Stomach smooth muscle (tissue), 2 donors: Measurements from ENCODE around the gene CC2D2A.

Experiments
- H3K27ac ChIP-seq: one replicate; pipeline ENCODE4 v1.7.0; 2013; ENCODE audit warnings: mild to moderate bottlenecking, low read length, inconsistent platforms
- H3K27me3 ChIP-seq, 2 donors: one replicate each; pipeline ENCODE4 v1.7.0; 2013; ENCODE audit warnings: low read length in 2 of 2; ENCODE audit not compliant: insufficient read depth in 2 of 2, control insufficient read depth in 1 of 2
- H3K36me3 ChIP-seq, 2 donors: one replicate each; pipeline ENCODE4 v1.7.0; 2013; ENCODE audit warnings: low read length in 2 of 2; ENCODE audit not compliant: control insufficient read depth in 2 of 2, insufficient read depth in 2 of 2
- H3K4me1 ChIP-seq: one replicate; pipeline ENCODE4 v1.7.0; 2013; ENCODE audit warnings: low read length; ENCODE audit not compliant: control insufficient read depth, insufficient read depth
- H3K4me3 ChIP-seq, 2 donors: one replicate each; pipeline ENCODE4 v1.7.0; 2013; ENCODE audit warnings: low read length in 2 of 2
- H3K9ac ChIP-seq, 2 donors: one replicate each; pipeline ENCODE4 v1.7.0; 2013; ENCODE audit warnings: low read length in 2 of 2, mild to moderate bottlenecking in 1 of 2
- H3K9me3 ChIP-seq, 2 donors: one replicate each; pipeline ENCODE4 v1.7.0; 2013; ENCODE audit warnings: low read length in 2 of 2; ENCODE audit not compliant: control insufficient read depth in 2 of 2
- donor health status: healthy.
- donor health status: Pancreatic carcinoma.

The CC2D2A gene

GRCh38 chr4:15469402-15470127, at the start of gene CC2D2A:
Gene CC2D2A (plus strand): TSS chr4:15469882. CDS start chr4:15475933, 6,051 bp downstream.
- H3K4me3 ChIP-seq = peak within 1 kb of the TSS; percentile 72 to 91
- H3K27me3 ChIP-seq = no peaks in the 10 kb centered on the region
- H3K4me1 ChIP-seq = peaks cover 2% of the 10 kb centered on the region
- H3K9me3 ChIP-seq = no peaks in the 10 kb centered on the region
- H3K9ac ChIP-seq = peak within 1 kb of the TSS; percentile 52 to 74
- H3K36me3 ChIP-seq = no peaks in the 10 kb centered on the region
- H3K27ac ChIP-seq = peak within 1 kb of the TSS; percentile 64

- no peak overlapping the region for H3K4me3 ChIP-seq
These were observed 49.0 kb upstream of the CC2D2A start for GRCh38 chr4:15420642-15421041.

GRCh38 chr4:15423285-15423711, 46.4 kb upstream of the CC2D2A start:
- Histone ChIP-seq H3K9ac (no peak overlapping the region), H3K27me3 (no peaks in the 10 kb centered on the region), H3K9me3 (no peaks in the 10 kb centered on the region), H3K4me1 (peaks cover 21% of the 10 kb centered on the region), H3K4me3 (no peak overlapping the region), H3K36me3 (no peaks in the 10 kb centered on the region), H3K27ac (no peak overlapping the region)

More at GRCh38 chr4:15420642-15421041, 49.0 kb upstream of the CC2D2A start:
- Histone ChIP-seq H3K36me3 (no peaks in the 10 kb centered on the region), H3K4me1 (peaks cover 29% of the 10 kb centered on the region), H3K27ac (no peak overlapping the region), H3K27me3 (no peaks in the 10 kb centered on the region), H3K9me3 (no peaks in the 10 kb centered on the region), H3K9ac (no peak overlapping the region)

- H3K36me3 ChIP-seq = no peaks in the 10 kb centered on the region
- H3K4me1 ChIP-seq = peaks cover 18% of the 10 kb centered on the region
- H3K27me3 ChIP-seq = no peaks in the 10 kb centered on the region
- H3K27ac ChIP-seq = peak overlapping the region; percentile 4
- H3K9ac ChIP-seq = no peak overlapping the region
- H3K9me3 ChIP-seq = no peaks in the 10 kb centered on the region
- H3K4me3 ChIP-seq = no peak overlapping the region
These were observed 44.2 kb upstream of the CC2D2A start for GRCh38 chr4:15425520-15425919.

GRCh38 chr4:15427161-15427560, 42.5 kb upstream of the CC2D2A start:
- H3K4me3 ChIP-seq = no peak overlapping the region
- no peaks in the 10 kb centered on the region for H3K9me3 ChIP-seq
- H3K27ac ChIP-seq = peak overlapping the region; percentile 61
- no peaks in the 10 kb centered on the region for H3K27me3 ChIP-seq
- H3K9ac ChIP-seq = no peak overlapping the region
- H3K36me3 ChIP-seq = peaks cover 0 to 2% of the 10 kb centered on the region in 2 donors
- H3K4me1 ChIP-seq = peaks cover 11% of the 10 kb centered on the region

DNA sequence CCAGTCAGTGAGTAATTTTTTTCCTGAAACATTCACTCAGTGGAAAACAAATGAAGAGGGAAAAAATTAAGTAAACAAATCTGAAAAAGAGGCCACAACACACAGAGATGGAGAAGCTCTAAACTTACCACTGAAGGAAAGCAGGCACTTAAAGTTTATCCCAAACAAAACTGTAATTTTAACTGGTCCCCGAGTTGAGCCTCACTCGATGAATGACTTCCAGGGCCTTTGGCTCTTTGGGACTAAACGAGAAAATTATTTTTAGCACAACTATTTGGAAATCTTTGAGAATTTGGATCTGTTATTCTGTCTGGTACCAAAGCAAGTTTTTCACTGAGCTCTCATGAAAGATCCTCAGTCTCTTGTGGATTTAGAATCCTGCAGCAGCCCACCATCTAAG, 42.0 kb upstream of the CC2D2A start, which contains the start of gene C1QTNF7:
TSS of gene C1QTNF7 (plus strand) at position 333 of the 400 bp plus-strand sequence. CDS start 7,711 bp downstream, outside the sequence.
- peak within 1 kb of the TSS in 1 of 2 donors; percentile 54 for H3K4me3 ChIP-seq
- H3K27me3 ChIP-seq = no peaks in the 10 kb centered on the region
- peaks cover 11% of the 10 kb centered on the region for H3K4me1 ChIP-seq
- peak within 1 kb of the TSS; percentile 61 for H3K27ac ChIP-seq
- no peaks in the 10 kb centered on the region for H3K9me3 ChIP-seq
- H3K36me3 ChIP-seq = peaks cover 0 to 4% of the 10 kb centered on the region in 2 donors
- peak within 1 kb of the TSS in 1 of 2 donors; percentile 30 for H3K9ac ChIP-seq

DNA sequence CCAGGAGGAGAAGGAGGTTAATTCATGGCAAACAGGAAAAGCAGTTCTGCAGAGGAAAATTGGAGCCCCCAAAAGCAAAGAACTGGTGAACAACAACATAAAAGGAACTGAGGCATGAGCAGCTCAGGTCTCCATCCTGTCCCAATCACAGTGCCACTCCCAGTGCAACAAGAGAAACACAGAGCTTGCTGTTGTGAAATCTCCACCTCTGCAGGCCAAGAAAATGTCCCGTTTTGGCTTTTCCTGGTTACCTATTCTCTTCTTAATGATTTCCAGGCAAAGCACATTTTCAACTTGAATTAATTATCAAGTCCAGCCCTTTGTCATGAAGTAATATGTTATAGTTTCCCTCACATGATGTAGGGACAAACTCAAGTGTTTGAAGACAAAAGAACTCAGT, 41.1 kb upstream of the CC2D2A start:
- peaks cover 11% of the 10 kb centered on the region for H3K4me1 ChIP-seq
- peaks cover 0 to 4% of the 10 kb centered on the region in 2 donors for H3K36me3 ChIP-seq
- H3K9me3 ChIP-seq = no peaks in the 10 kb centered on the region
- H3K4me3 ChIP-seq = peak overlapping the region in 1 of 2 donors; percentile 54
- H3K27ac ChIP-seq = peak overlapping the region; percentile 24
- no peaks in the 10 kb centered on the region for H3K27me3 ChIP-seq
- H3K9ac ChIP-seq = no peak overlapping the region

DNA sequence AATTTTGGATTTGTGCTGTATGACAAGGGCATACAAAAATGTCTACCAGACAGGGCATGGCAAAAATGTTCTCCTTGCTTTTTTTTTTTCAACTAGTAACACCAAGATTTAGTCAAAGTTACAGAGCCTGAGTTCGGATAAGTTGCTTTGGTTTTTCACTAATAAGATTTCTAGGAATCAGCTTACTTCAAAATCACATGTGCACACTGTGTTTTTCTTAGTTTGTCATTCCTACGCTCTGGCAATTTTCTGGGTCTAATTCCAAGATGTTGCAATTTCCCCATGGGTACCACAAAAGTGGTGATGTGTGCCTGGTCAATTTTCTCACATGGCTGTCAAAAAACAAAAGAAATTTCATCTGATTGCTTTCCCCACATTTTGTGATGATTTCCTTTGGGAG, 35.6 kb upstream of the CC2D2A start:
- Histone ChIP-seq H3K27ac (no peak overlapping the region), H3K9ac (no peak overlapping the region), H3K4me3 (no peak overlapping the region), H3K9me3 (no peaks in the 10 kb centered on the region), H3K36me3 (peaks cover 0 to 4% of the 10 kb centered on the region in 2 donors), H3K4me1 (peaks cover 13% of the 10 kb centered on the region), H3K27me3 (no peaks in the 10 kb centered on the region)

DNA sequence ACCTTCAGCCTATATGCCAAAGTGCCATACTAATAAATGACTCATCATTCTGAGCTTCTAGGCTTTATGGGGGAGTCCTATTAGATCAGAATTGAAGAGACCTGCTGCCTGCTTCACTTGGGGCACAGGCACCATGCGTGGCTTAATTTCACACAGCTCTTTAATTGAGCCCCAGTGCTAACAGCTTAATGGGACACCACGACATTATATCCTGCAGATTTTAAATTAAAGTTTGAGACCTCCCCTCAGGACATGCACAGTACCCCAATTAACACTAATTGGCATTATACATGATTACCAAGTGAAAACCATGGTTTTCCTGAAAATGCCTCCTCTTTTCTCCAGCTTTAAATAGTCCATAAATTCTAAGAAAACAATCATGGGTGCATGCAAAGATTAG, 35.0 kb upstream of the CC2D2A start:
- no peak overlapping the region for H3K27ac ChIP-seq
- H3K9me3 ChIP-seq = no peaks in the 10 kb centered on the region
- H3K27me3 ChIP-seq = no peaks in the 10 kb centered on the region
- H3K9ac ChIP-seq = no peak overlapping the region
- peaks cover 0 to 4% of the 10 kb centered on the region in 2 donors for H3K36me3 ChIP-seq
- H3K4me1 ChIP-seq = peaks cover 13% of the 10 kb centered on the region
- H3K4me3 ChIP-seq = no peak overlapping the region

DNA sequence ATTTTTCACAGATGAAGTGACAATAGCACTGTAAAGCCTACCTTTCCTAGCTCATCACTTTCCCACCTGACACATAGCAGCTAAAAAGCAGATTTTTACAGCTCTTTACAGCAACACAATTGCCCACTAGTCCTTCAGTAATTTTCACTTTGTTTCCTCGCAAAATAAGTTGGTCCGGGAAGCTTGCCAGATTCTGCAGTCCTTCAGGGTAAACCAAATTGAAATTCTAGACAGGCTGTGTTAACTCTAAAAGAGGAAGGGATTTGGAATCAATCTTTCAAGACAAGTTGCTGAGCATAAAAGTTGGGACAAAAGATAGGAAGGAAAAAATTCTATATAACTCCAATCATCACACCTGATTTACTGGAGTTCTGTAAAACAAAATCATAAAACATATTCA, 33.2 kb upstream of the CC2D2A start:
- Histone ChIP-seq H3K4me3 (peak overlapping the region in 1 of 2 donors; percentile 26), H3K27ac (no peak overlapping the region), H3K9ac (no peak overlapping the region), H3K4me1 (peaks cover 13% of the 10 kb centered on the region), H3K36me3 (peaks cover 0 to 4% of the 10 kb centered on the region in 2 donors), H3K27me3 (no peaks in the 10 kb centered on the region), H3K9me3 (no peaks in the 10 kb centered on the region)

GRCh38 chr4:15438939-15439524, 30.6 kb upstream of the CC2D2A start:
- peaks cover 13% of the 10 kb centered on the region for H3K4me1 ChIP-seq
- no peak overlapping the region for H3K4me3 ChIP-seq
- H3K9ac ChIP-seq = no peak overlapping the region
- H3K27me3 ChIP-seq = no peaks in the 10 kb centered on the region
- H3K27ac ChIP-seq = no peak overlapping the region
- peaks cover 0 to 3% of the 10 kb centered on the region in 2 donors for H3K9me3 ChIP-seq
- peaks cover 0 to 5% of the 10 kb centered on the region in 2 donors for H3K36me3 ChIP-seq
